NCI-H510A treated with DMSO at 0.1 percent for 48 hours (cell line): ENCODE data around the gene RPTN.

ENCODE experiments used
- DNase-seq: peaks from one replicate; lab custom pipeline; 2025; lab: John Stamatoyannopoulos, UW

Gene RPTN, protein sequence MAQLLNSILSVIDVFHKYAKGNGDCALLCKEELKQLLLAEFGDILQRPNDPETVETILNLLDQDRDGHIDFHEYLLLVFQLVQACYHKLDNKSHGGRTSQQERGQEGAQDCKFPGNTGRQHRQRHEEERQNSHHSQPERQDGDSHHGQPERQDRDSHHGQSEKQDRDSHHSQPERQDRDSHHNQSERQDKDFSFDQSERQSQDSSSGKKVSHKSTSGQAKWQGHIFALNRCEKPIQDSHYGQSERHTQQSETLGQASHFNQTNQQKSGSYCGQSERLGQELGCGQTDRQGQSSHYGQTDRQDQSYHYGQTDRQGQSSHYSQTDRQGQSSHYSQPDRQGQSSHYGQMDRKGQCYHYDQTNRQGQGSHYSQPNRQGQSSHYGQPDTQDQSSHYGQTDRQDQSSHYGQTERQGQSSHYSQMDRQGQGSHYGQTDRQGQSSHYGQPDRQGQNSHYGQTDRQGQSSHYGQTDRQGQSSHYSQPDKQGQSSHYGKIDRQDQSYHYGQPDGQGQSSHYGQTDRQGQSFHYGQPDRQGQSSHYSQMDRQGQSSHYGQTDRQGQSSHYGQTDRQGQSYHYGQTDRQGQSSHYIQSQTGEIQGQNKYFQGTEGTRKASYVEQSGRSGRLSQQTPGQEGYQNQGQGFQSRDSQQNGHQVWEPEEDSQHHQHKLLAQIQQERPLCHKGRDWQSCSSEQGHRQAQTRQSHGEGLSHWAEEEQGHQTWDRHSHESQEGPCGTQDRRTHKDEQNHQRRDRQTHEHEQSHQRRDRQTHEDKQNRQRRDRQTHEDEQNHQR

DNA sequence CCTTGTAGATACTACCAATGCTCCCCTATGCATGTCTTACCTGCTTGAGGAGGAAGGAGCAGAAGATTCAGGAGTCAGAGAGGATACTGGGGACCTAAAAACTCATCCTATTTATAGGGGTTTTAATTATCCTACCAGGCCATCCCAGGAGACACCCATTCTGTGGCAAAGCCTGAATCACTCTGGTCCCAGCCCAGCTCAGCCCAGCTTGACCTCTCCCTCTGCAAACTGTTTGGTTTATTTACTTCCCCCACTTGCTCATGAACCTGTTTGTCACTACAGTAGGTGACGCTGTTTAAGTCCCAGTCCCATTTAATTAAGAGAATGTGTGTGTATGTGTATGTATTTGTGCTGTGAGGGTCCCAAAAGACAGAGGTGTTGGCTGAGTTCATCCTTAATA, at the start of gene RPTN:
Gene RPTN (minus strand): TSS at position 85 of the 400 bp plus-strand sequence. CDS start 1,339 bp downstream, outside the sequence.
- no peak for DNase-seq

DNA sequence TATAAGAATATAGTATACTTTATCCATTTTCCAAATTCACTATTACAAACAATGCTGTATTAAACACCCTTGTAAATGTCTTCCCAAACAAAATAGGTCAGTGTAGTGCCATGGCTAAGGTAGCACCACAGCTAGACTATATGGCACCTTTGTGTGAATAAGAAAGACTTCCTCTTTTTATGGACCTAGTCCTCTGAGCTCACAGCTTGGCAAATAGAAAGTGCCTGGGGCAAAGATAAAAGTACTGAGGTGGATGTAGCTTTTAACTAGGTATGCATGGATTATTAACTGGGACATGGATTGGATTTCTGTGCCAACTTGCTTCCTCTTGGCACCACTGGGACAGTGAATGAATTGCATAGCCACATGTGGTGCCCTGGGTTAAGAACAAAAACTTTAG, 40.0 kb upstream of the RPTN start:
- DNase-seq = no peak

DNA sequence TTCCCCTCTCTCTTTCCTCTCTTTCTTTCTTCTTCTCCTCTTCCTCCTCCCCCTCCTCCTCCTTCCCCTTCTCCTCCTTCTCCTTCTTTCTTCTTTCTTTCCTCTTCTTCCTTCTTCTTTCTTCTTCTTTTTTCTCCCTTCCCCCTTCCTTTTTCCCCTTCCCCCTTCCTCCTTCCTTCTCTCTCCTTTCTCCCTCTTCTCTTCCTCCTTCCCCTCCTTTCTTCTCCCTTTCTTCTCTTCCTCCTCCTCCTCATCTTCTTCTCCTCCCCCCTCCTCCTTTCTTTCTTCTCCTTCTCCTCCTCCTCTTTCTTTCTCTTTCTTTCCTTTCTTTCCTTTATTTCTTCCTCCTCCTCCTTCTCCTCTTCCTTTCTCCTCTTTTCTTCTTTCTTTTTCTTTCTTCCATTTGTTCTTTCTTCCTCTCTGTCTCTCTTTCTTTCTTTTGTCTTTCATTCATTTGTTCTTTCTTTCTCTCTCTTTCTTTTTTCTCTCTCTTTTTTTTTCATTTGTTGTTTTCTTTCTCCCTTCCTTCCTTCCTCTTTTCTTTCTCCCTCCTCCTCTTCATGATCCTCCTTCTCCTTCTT, 38.4 kb upstream of the RPTN start:
- no peak for DNase-seq

DNA sequence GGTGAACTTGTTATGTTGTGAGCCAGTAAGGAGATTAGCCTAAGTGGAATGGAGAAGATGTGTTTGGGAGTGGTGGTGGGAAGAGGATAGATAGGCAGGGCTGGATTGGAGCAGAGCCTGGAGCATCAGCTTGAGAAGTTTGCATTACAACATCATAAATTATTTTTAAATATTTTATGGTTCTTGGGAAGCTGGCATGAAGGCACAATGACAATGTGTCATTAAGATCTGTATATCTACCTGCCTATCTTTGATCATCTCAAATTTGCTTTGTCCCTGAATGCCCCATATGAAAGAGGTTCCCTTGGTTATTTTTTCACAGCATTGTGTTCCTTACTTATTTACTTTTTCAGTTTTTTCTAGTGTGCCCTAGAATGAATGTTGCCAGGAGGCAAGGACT, 32.7 kb upstream of the RPTN start:
- no peak for DNase-seq

DNA sequence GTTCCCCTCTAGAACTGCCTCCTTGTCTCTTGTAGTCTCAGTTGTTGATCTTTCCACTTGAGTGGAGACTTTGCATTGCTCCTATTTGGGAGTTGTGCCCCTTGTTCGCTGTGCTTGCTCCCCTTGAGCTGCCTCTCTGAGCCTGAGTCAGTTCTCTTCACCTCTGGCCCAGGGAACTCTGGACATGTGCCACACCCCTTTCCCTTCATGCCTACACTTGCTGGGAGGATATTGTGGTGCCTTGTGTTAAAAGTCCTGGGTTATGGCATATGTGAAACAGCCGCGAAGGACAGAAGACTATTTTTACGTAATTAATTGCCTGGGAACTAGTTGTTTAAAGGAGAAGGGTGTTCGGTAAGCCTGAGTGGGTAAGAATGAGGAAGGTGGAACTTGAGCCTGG, 32.2 kb upstream of the RPTN start:
- no peak for DNase-seq

DNA sequence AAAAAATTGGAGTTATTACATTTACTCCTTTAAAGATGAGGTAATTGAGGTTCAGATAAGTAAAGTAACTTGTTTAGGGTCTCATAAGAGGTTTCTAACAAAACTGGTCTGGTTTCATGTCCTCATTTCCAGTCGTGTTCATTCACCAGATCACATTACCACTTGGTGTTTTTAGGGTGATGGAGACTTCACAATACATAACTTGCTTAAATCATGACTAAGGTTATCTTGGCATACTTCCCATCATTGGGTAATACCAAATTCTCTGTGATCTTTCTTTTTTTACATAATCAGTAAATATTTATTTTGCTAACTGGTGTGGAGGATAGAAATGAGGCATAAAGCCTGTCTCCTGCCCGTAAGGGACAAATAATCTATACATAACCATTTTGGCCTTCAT, 31.6 kb upstream of the RPTN start:
- no peak for DNase-seq

DNA sequence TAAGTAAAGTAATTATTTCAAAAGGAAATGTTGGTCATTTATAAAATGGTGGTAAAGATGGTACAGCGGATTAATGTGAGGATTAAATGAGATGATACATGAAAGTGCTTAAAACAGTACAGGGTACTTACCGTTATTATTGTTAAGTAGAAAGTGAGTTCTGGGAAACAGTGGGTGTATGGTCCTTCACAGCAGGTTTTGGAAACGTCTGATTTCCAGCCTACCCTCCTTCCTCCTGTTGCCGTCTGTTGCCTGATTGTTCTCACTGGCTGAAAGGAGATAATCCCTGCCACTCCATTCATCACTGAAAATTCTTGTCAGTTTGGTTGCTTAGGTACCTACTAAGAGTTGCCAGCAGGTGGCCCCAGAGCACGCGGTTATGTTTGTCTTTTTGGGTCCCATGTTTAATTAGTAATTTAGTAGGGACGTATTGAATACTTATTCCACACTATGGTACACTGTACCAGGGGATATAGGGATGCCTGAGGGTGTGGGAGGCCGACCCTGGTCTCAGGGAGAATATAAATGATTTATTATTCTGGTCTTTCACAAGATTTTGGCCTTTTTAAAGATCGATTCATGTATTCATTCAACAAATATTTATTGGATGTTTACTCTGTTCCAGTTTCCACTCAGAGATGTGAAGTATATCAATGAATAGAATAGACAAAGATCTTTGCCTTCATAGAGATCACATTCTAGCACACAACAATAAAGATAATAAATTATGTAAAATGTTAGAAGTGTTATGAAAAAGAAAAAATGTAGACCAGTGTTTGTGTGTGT, 30.8 kb upstream of the RPTN start:
- peak; percentile 13 for DNase-seq

DNA sequence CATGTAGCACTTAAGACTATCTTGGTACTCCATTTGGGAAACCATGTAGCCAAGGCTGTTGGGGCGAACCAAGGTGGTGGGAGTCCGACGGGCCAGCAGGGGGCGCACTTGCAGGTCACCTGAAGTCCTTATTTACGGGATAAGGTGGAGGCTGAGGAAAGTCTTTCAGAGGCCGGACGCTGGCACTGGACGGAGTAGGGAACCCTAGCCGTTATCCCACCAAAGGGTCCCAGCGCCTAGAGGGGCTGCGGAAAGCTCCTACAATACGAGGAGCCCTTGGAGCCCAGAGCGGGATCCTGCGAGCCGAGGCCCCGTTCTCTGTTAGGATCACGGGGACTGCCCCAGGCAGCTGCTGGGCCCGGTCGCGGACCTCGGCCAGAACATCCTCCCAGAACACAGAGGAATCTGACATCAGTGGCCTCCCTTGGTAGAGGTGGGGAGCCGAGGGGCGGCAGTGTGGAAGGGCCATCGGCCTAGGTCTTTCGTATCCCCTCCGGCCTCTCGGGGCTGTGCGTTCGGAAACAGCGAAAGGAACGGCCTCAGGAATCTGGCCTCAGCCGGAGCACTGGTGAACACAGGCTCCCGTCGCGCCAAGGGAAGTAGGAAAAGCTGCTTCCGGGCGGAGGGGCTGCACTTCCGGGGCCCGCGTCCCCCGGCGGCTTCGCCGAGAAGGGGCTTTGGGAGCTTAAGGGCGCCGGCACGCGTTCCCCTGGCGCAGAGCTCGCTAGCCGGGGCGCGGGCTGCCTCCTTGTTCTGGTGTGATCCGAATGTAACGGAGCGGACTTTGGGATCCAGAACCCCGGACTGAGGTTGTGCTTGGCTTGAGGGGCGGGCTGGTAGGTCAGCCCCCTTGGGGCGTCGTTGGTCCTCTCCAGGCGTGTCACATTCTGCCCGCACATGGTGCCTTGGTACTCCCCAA, 29.9 kb upstream of the RPTN start:
- peak; percentile 1 for DNase-seq

DNA sequence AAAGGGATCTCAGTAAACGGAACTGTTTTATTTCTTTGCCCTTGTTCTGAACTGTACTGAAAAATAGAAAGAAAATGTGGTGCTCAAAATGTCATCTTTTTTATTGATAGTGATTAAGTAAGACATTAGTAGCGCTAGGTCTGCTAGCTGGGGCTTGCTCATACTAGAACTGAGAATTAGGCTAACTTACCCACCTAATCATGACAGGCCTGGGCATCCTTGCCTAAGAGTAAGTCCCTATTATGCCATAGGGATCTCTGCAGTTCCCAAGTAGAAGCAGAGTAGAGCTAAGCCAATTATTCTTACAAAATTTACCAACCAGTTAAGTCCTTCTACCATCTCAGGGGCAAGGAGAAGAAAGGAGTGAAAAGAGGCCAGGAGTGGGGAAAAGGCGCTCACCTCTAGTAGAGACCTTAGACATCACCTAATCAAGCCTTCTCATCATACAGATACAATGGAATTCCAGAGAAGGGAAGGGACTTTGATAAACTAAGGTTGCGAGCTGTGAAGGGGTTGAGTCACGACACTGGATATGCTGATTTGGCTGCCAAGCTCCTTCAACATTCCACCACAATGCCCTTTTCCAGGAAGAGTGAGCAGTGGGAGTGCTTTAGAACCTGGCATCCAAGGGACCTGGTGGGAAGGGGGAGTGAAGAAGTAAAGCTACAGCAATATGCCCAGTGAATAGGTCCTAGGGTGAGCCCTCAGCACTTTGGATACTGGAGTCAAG, 27.7 kb upstream of the RPTN start:
- no peak for DNase-seq

DNA sequence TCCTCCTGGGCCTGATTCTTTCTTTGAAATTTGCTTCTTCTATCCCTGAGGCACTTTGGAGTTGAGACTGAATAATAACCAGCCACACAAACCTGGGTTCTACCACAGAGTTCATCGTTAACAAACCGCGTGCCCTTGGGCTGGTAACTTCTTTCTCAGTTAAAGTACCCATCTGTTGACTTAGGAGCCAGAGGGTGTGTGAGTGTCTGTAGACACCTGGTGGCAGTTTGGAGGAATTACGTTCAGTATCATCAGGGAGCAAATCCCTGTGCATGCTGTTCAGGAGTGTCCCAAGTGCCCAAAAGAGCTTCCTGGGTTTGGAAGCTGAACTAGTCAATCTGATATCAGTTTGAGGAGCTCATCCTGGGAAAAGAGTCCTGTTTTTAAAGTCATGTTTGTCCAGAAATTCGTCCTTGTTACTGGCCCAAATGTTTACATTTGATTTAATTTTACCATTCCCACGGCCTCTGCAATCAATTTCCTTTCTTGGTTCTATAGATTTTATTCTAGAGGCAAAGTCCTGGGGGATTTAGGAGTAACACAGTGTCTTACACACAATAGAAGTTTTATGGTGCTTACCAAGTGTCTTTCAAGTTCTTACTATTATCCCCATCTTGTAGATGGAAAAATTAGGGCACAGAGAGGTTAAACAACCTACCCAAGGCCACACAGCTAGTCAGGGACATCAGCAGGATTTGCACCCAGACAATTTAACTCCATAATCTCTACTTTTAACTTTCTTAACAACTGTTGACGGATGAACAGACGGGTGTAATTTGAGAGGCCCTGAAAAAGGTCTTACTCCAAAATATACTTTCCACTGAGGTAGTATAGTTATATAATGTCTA, 26.7 kb upstream of the RPTN start:
- DNase-seq = peak; percentile 9

DNA sequence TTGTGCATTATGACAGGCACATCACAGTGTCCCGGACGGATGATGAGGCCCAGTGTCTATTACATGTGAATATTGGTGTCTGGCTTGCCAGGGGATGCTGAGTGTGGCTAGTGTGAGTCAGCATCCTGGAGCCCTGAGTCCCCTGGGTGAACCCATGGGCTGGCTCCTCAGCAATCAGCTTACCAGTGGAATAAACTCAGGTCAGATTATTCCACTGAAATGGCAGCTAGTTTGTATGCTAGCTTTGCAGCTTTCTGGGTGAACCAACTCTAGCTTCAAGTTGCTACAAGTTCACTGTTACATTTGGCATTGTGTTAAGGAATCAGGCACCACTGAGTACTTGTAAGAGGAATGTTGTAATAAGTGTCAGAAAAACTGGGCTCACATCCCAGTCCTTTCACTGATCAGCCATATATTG, 23.9 kb upstream of the RPTN start:
- no peak for DNase-seq

DNA sequence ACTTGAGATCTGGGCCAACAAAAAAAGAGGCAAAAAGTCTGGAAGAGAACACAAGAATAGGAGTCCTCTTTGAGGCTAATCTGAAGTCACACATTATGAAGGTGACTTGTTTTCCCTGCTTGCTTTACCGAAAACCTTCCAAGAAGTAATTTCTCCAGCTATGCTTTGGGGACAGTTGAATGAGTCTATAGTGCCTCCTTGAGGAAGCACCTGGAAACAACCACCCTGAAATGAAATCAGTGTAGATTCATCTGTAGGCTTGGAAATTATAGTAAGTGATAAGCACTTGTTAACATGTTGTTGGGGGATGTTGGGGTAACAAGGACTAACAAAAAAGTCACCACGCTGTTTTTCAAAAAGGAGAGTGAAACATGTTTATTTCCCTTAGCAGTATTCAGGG, 23.4 kb upstream of the RPTN start:
- no peak for DNase-seq

DNA sequence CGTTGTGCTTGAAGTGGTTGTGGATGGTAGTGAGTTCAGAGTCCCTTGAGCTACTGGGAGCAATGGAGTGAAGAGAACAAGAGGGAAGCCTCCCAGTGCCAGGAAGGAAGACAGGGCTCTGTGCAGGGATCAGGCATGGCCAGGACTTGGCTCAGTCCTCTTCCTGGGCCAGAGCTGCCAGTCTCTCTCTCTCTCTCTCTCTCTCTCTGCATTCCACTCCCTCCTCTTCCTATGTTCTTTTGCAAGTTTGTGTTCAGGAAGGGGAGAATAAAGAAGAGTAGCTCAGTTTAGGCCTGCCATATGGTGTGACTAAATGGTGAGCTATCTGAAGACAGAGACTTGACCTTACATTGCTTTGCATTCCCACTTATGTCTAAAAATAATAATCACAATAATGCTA, 20.5 kb upstream of the RPTN start:
- DNase-seq = no peak

DNA sequence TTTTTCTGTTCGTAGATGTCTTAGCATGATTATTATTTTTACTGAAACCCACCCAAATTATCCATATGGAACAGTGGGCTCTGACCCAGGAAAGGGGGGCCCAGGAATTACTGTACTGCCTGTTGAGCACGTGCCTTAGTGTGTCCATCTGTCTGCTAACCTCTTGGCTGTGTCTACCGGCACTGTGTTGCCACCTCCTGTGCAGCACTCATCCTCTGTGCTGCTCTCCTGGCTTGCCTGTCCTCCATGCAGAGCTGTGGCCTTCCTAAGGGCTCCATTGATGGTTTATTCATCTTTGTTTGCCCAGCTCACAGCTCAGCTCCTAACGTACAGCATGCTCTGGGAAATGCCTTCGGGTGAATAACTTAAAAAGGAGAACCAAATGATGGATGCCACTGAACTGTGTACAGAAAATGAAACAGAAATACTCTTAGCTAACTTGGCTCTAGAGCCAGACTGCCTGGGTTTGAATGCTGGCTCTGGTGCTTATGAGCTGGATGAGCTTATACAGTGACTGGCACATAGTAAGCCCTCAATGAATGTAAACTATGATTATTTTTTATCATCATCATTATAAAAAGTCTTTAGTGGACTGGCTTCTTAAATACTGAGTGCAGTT, 11.4 kb upstream of the RPTN start:
- DNase-seq = no peak

DNA sequence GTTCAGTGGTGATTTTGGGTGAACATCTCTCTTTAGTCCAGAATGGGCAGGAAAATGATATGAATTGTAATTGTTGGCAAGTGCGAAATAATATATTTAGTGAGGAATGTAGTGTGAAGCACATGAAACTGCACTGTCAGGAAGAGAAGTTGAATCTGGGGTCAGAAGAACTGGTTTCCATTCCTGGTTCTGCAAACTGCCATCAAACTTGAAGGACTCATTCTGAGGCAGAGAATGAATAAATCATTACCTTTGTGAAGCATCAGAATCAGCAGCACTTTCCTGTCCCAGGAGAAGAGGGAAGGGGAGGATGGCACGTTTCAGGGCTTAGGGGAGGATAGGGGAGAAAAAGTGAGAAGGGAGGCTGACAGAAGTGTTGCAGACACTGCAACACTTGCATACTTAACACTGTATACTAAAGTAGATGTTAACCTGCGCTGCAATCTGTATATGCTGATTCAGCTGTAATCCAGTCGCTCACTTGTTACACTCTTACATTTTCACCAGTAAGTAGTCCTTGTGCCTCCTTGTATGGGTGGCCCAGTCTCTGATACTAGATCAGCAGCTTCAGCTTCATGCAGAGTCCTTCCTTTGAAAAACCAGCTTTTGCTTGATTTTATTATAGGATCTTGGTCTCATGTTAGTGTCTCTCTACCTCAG, 10.5 kb upstream of the RPTN start:
- DNase-seq = no peak

DNA sequence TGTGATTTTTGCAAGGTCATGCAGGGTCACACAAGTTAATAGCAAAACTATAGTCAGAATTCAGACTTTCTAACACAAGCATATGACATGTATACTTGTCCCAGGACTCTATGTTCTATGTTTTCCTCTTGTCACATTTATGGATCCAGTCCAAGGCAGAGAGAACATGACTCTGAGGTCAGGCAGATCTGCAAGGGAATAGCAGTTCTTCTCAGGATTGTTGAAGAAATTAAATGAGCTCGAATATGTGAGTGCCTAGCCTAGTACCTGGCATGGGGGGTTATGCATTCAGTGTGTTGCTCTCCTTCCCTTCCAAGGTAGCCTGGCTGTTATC, 9.5 kb upstream of the RPTN start:
- DNase-seq = no peak

DNA sequence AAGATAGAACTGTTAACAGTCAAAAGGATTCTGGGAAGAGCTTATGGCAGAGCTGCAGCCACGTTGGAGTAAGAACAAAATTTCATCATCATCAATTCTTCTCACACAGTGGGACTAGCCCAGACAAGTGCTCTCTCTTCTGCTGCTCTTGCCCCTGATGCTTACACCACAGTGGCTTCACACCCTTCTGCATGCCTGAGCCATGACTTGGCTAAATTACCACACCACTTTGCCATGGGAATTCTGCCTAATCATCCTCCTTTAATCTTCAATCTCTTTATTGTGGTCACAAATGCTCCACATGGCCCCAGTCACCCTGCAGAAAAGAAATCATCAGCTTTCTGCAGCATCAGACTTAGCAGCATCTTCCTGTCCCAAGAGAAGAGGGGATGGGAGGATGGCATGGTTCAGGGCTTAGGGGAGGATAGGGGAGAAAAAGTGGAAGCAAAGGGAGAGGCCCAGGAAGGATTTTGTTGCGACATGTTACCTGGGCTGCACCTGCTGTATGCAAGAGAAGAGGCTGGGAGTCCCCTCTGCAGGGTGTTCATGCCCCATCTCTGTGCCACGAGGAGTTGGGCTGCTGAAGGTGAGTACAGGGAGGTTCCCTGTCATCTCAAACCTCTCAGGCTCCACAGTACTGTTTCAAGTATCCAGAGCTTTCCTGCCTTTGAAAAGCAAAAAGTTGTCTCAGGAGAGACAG, 9.0 kb upstream of the RPTN start:
- DNase-seq = no peak

DNA sequence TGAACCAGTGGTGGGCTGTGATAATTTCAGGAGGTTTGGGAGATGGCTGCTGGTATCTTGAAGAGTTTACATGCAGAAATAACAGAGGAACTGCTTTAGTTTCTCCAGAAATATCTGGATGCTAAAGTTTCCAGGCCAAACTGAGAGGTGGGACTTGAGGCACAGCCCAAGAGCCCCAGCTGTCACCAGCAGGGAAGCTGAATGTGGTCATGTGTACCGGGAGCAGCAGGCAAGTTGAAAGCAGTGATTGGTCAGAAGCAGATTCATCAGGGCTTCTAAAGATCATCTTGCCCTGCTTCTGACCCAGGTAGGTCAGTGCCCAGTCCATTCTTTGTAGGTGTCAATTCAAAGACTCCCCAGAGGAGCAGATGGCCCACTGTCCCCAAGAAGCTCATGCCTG, 7.9 kb upstream of the RPTN start:
- DNase-seq = no peak
